ENCODE results near the gene LRRFIP1. TPM values are rescaled to one million over a fixed set of nuclear protein-coding genes. Genes with fewer than 3 reads are reported as not detected.

Gene LRRFIP1
- total and polyA plus RNA-seq, 2 donors (not counting 3 experiments of a cell fraction or from before 2014, with no cell fraction given), result 39.2 to 179 TPM

DNA sequence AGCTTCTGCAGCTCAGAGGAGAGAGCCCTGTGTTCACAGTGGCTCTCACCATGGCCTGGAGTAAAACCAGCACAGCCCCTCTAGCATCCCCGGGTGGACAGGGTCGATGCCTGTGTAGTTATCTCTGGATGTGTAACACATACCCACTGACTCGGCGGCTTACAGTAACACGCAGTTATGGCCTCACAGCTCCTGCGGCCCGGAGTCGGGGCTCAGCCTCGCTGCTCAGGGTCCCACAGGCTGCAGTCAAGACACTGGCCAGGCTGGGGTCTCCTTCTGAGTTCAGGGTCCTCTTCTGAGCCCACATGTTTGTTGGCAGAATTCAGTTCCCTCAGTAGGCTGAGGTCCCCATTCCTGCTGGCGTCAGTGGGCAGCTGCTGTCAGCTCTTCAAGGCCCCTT lies 34.4 kb upstream of the LRRFIP1 start:
- H3K79me2 ChIP-seq (ENCODE audit: control insufficient read depth, insufficient read depth, low read length), result no peaks in the 10 kb centered on the region
- no peak for DNase-seq (ENCODE audit: low read depth, low spot score)
- H3K4me2 ChIP-seq (ENCODE audit: insufficient read depth, low read length), result no peak overlapping the region
- peaks cover 0 to 2% of the 10 kb centered on the region in 2 experiments for H3K27me3 ChIP-seq (ENCODE audit: control insufficient read depth in 2 of 2, insufficient read depth in 2 of 2, low read length in 2 of 2)
- H2AFZ ChIP-seq (ENCODE audit: low read depth, low read length), result no peak overlapping the region
- H4K20me1 ChIP-seq (replicated peaks; ENCODE audit: control insufficient read depth, extremely low read depth, insufficient read depth, low read length), result no peaks in the 10 kb centered on the region
- H3K9ac ChIP-seq (replicated peaks; ENCODE audit: extremely low read depth, insufficient read depth, low read length), result no peak overlapping the region
- no peak overlapping the region for H3K27ac ChIP-seq (ENCODE audit: insufficient read depth, low read depth, low read length)
- dilution Hi-C loops (cut with MboI; ENCODE audit: extremely low pct_ligation_motif_present, low sequenced_read_pairs) (no loop called here), intact Hi-C loops (cut with micrococcal nuclease) (no loop called here)
- H3K36me3 ChIP-seq (ENCODE audit: control insufficient read depth in 2 of 2, extremely low read depth in 1 of 2, insufficient read depth in 2 of 2, low read length in 2 of 2), result no peaks in the 10 kb centered on the region
- no peaks in the 10 kb centered on the region for H3K4me1 ChIP-seq (ENCODE audit: control insufficient read depth, extremely low read depth, insufficient read depth, low read length)
- no peaks in the 10 kb centered on the region for H3K9me3 ChIP-seq (replicated peaks; ENCODE audit: control insufficient read depth, insufficient read depth, low read length)
- TF ChIP-seq, protein P1, sequence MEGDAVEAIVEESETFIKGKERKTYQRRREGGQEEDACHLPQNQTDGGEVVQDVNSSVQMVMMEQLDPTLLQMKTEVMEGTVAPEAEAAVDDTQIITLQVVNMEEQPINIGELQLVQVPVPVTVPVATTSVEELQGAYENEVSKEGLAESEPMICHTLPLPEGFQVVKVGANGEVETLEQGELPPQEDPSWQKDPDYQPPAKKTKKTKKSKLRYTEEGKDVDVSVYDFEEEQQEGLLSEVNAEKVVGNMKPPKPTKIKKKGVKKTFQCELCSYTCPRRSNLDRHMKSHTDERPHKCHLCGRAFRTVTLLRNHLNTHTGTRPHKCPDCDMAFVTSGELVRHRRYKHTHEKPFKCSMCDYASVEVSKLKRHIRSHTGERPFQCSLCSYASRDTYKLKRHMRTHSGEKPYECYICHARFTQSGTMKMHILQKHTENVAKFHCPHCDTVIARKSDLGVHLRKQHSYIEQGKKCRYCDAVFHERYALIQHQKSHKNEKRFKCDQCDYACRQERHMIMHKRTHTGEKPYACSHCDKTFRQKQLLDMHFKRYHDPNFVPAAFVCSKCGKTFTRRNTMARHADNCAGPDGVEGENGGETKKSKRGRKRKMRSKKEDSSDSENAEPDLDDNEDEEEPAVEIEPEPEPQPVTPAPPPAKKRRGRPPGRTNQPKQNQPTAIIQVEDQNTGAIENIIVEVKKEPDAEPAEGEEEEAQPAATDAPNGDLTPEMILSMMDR (IDR thresholded peaks at IDR 0.05; ENCODE audit: extremely low read depth in 1 of 2, insufficient read depth in 1 of 2, low read depth in 1 of 2, low read length in 2 of 2), result no peak
- no peak for TF ChIP-seq POLR2A (IDR thresholded peaks at IDR 0.05; ENCODE audit: low read depth, low read length)
- no peak for TF ChIP-seq POLR2AphosphoS5 (IDR thresholded peaks at IDR 0.05; ENCODE audit: insufficient read depth, low read depth, low read length)
- no peak for TF ChIP-seq JUN (IDR thresholded peaks at IDR 0.05; ENCODE audit: borderline replicate concordance, insufficient read depth, insufficient read length, low read depth)
- no peak for TF ChIP-seq GATA2 (IDR thresholded peaks at IDR 0.05; ENCODE audit: insufficient read depth, insufficient read length, low read depth, low read length)
- no peak for TF ChIP-seq MYC (IDR thresholded peaks at IDR 0.05; ENCODE audit: low read depth, low read length)
- no peak for TF ChIP-seq MAX (IDR thresholded peaks at IDR 0.05; ENCODE audit: insufficient read depth, insufficient read length)
- no peak for TF ChIP-seq EZH2 (IDR thresholded peaks at IDR 0.05; ENCODE audit: borderline replicate concordance, low read depth, low read length, severe bottlenecking)
- TF ChIP-seq FOS (IDR thresholded peaks at IDR 0.05; ENCODE audit: borderline replicate concordance, insufficient read depth, low read length), result no peak
- BruUV-seq (replicated peaks), result no TSS peak
- CTCF ChIA-PET, result interaction anchor here (1.4 kb wide), 1 partner anchor 152 kb away, joined by 5 read pairs; no protein-coding TSS in a partner anchor
- FAIRE-seq, result no peak
- H3K4me3 ChIP-seq (replicated peaks in 1 of 3; ENCODE audit: insufficient read depth in 1 of 3, low read depth in 1 of 3, low read length in 3 of 3), result no peak overlapping the region
- H3K9me1 ChIP-seq (replicated peaks; ENCODE audit: control insufficient read depth, extremely low read depth, insufficient read depth, low read length), result no peaks in the 10 kb centered on the region
- POLR2A ChIA-PET, result no interaction called here

Measured in endothelial cell of umbilical vein (primary cell).